SK-N-MC (cell line): ENCODE data around the gene HCRTR1.

Experiments used
- EZH2 ChIP-seq: fragments of 200-600 bp; sonication (generic); IDR thresholded peaks from one replicate; pipeline ENCODE4 v1.6.1; 2017; ENCODE audit warnings: antibody characterized with exemption
- FOXP2 ChIP-seq: optimal IDR thresholded peaks from 2 replicates; pipeline ENCODE3; 2011; ENCODE audit warnings: mild to moderate bottlenecking, moderate library complexity; ENCODE audit not compliant: insufficient read depth; ENCODE audit errors: extremely low read length, control extremely low read depth
- POLR2AphosphoS5 ChIP-seq: IDR thresholded peaks from 2 replicates; pipeline ENCODE4 v1.6.1; 2012; ENCODE audit warnings: mild to moderate bottlenecking, low read depth, low read length, borderline replicate concordance

GRCh38 chr1:31571340-31572295, 45.9 kb upstream of the HCRTR1 start:
- TF ChIP-seq POLR2AphosphoS5 (no peak), EZH2 (no peak), FOXP2 (no peak)
